ENCODE results near the gene HOXC4.
A peak's percentile ranks its signal among the peaks of the same experiment; 100 is the strongest.

Gene HOXC4

GRCh38 chr12:54028314-54029201 is 25.1 kb upstream of the HOXC4 start, which contains the start of gene HOXC6 (continued):
- TF ChIP-seq, protein P1, sequence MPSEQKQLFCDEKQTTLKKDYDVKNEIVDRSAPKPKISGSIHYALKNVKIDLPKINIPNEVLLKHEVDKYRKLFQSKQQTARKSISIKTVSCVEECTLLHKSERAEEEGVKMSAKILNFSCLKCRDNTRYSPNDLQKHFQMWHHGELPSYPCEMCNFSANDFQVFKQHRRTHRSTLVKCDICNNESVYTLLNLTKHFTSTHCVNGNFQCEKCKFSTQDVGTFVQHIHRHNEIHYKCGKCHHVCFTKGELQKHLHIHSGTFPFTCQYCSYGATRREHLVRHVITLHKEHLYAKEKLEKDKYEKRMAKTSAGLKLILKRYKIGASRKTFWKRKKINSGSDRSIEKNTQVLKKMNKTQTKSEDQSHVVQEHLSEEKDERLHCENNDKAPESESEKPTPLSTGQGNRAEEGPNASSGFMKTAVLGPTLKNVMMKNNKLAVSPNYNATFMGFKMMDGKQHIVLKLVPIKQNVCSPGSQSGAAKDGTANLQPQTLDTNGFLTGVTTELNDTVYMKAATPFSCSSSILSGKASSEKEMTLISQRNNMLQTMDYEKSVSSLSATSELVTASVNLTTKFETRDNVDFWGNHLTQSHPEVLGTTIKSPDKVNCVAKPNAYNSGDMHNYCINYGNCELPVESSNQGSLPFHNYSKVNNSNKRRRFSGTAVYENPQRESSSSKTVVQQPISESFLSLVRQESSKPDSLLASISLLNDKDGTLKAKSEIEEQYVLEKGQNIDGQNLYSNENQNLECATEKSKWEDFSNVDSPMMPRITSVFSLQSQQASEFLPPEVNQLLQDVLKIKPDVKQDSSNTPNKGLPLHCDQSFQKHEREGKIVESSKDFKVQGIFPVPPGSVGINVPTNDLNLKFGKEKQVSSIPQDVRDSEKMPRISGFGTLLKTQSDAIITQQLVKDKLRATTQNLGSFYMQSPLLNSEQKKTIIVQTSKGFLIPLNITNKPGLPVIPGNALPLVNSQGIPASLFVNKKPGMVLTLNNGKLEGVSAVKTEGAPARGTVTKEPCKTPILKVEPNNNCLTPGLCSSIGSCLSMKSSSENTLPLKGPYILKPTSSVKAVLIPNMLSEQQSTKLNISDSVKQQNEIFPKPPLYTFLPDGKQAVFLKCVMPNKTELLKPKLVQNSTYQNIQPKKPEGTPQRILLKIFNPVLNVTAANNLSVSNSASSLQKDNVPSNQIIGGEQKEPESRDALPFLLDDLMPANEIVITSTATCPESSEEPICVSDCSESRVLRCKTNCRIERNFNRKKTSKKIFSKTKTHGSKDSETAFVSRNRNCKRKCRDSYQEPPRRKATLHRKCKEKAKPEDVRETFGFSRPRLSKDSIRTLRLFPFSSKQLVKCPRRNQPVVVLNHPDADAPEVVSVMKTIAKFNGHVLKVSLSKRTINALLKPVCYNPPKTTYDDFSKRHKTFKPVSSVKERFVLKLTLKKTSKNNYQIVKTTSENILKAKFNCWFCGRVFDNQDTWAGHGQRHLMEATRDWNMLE (tag by site-specific recombination; conservative IDR thresholded peaks at IDR 0.05; ENCODE audit: low read depth), result no peak
- TF ChIP-seq ZNF433 (tag by site-specific recombination; IDR thresholded peaks at IDR 0.05; ENCODE audit: low read depth), result no peak
- TF ChIP-seq ZNF155 (tag by site-specific recombination; IDR thresholded peaks at IDR 0.05), result no peak
- no peak for TF ChIP-seq ZNF670 (tag by site-specific recombination; IDR thresholded peaks at IDR 0.05; ENCODE audit: low read depth)
- TF ChIP-seq ZBTB21 (tag by site-specific recombination; IDR thresholded peaks at IDR 0.05), result no peak
- TF ChIP-seq ZNF629 (tag by site-specific recombination; IDR thresholded peaks at IDR 0.05), result peak; percentile 51
- peak; percentile 89 for TF ChIP-seq OVOL3 (tag by site-specific recombination; IDR thresholded peaks at IDR 0.05)
- TF ChIP-seq BCL11A (tag by site-specific recombination; IDR thresholded peaks at IDR 0.05; ENCODE audit: low read depth), result peak; percentile 53; the same call in 1 of the 2 replicates
- peak; percentile 77; the same call in 1 of the 2 replicates for TF ChIP-seq ZNF580 (tag by site-specific recombination; IDR thresholded peaks at IDR 0.05)
- peak; percentile 88 for TF ChIP-seq ZBTB8A (tag by site-specific recombination; IDR thresholded peaks at IDR 0.05)
- TF ChIP-seq, protein P2, sequence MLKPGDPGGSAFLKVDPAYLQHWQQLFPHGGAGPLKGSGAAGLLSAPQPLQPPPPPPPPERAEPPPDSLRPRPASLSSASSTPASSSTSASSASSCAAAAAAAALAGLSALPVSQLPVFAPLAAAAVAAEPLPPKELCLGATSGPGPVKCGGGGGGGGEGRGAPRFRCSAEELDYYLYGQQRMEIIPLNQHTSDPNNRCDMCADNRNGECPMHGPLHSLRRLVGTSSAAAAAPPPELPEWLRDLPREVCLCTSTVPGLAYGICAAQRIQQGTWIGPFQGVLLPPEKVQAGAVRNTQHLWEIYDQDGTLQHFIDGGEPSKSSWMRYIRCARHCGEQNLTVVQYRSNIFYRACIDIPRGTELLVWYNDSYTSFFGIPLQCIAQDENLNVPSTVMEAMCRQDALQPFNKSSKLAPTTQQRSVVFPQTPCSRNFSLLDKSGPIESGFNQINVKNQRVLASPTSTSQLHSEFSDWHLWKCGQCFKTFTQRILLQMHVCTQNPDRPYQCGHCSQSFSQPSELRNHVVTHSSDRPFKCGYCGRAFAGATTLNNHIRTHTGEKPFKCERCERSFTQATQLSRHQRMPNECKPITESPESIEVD (tag by site-specific recombination; IDR thresholded peaks at IDR 0.05), result peak; percentile 100
- no peak for TF ChIP-seq ZSCAN5A (tag by site-specific recombination; IDR thresholded peaks at IDR 0.05)
- TF ChIP-seq, protein P3, sequence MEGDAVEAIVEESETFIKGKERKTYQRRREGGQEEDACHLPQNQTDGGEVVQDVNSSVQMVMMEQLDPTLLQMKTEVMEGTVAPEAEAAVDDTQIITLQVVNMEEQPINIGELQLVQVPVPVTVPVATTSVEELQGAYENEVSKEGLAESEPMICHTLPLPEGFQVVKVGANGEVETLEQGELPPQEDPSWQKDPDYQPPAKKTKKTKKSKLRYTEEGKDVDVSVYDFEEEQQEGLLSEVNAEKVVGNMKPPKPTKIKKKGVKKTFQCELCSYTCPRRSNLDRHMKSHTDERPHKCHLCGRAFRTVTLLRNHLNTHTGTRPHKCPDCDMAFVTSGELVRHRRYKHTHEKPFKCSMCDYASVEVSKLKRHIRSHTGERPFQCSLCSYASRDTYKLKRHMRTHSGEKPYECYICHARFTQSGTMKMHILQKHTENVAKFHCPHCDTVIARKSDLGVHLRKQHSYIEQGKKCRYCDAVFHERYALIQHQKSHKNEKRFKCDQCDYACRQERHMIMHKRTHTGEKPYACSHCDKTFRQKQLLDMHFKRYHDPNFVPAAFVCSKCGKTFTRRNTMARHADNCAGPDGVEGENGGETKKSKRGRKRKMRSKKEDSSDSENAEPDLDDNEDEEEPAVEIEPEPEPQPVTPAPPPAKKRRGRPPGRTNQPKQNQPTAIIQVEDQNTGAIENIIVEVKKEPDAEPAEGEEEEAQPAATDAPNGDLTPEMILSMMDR (tag by site-specific recombination; IDR thresholded peaks at IDR 0.05), result no peak
- no peak; the same call in 1 of the 2 replicates for TF ChIP-seq HOXD13 (CRISPR knock-in tag; IDR thresholded peaks at IDR 0.05; ENCODE audit: borderline replicate concordance)
- peak; percentile 52 for TF ChIP-seq ZNF366 (tag by site-specific recombination; conservative IDR thresholded peaks at IDR 0.05)
- TF ChIP-seq ZNF843 (tag by site-specific recombination; IDR thresholded peaks at IDR 0.05), result peak; percentile 96
- no peak for TF ChIP-seq SALL2 (tag by site-specific recombination; IDR thresholded peaks at IDR 0.05; ENCODE audit: borderline replicate concordance)
- peak; percentile 88 for TF ChIP-seq ZEB2 (tag by site-specific recombination; IDR thresholded peaks at IDR 0.05)
- TF ChIP-seq ZNF274 (IDR thresholded peaks at IDR 0.05; ENCODE audit: low read length), result no peak
- no peak for TF ChIP-seq ZNF274 (tag by site-specific recombination; IDR thresholded peaks at IDR 0.05; ENCODE audit: borderline replicate concordance)
- peak; percentile 91 for TF ChIP-seq ZSCAN30 (tag by site-specific recombination; IDR thresholded peaks at IDR 0.05)
- TF ChIP-seq ZNF239 (tag by site-specific recombination; IDR thresholded peaks at IDR 0.05), result no peak
- peak; percentile 72 for TF ChIP-seq ZNF341 (tag by site-specific recombination; IDR thresholded peaks at IDR 0.05; ENCODE audit: low read depth)
- no peak for TF ChIP-seq ZNF626 (tag by site-specific recombination; IDR thresholded peaks at IDR 0.05)
- no peak for TF ChIP-seq ZNF114 (tag by site-specific recombination; IDR thresholded peaks at IDR 0.05)
- TF ChIP-seq, protein P4, sequence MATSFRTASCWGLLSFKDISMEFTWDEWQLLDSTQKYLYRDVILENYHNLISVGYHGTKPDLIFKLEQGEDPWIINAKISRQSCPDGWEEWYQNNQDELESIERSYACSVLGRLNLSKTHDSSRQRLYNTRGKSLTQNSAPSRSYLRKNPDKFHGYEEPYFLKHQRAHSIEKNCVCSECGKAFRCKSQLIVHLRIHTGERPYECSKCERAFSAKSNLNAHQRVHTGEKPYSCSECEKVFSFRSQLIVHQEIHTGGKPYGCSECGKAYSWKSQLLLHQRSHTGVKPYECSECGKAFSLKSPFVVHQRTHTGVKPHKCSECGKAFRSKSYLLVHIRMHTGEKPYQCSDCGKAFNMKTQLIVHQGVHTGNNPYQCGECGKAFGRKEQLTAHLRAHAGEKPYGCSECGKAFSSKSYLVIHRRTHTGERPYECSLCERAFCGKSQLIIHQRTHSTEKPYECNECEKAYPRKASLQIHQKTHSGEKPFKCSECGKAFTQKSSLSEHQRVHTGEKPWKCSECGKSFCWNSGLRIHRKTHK (tag by site-specific recombination; IDR thresholded peaks at IDR 0.05), result no peak
- no peak for TF ChIP-seq ZNF132 (tag by site-specific recombination; IDR thresholded peaks at IDR 0.05; ENCODE audit: borderline replicate concordance)
- no peak for TF ChIP-seq ZNF791 (tag by site-specific recombination; IDR thresholded peaks at IDR 0.05)

Measured in HEK293 (cell line).